Measurements from ENCODE around the gene SYCP2L. TPM values are rescaled to one million over a fixed set of nuclear protein-coding genes. Genes with fewer than 3 reads are reported as not detected.
A peak's percentile ranks its signal among the peaks of the same experiment; 100 is the strongest.

The SYCP2L gene
- total and polyA plus RNA-seq, 2 of the 8 experiments (the other 6 are each of a cell fraction or from before 2014, with no cell fraction given): 1.7 to 4.2 TPM

- Histone ChIP-seq H3K79me1 (ENCODE audit: low read depth, low read length) (no peaks in the 10 kb centered on the region), H4K8ac (ENCODE audit: extremely low read depth, insufficient read depth, low read length) (no peak overlapping the region), H3K36me3 (ENCODE audit: control insufficient read depth in 2 of 4, insufficient read depth in 4 of 4, low read length in 3 of 4) (no peaks in the 10 kb centered on the region), H3K23me2 (ENCODE audit: low read depth, low read length) (no peaks in the 10 kb centered on the region), H2BK120ac (replicated peaks; ENCODE audit: low read depth, low read length) (no peak overlapping the region), H3K23ac (ENCODE audit: insufficient read length) (no peak overlapping the region), H3K9me3 (ENCODE audit: insufficient read depth in 2 of 2, low read depth in 1 of 2, low read length in 1 of 2) (no peaks in the 10 kb centered on the region), H3K4me3 (ENCODE audit: extremely low read depth in 1 of 4, insufficient read depth in 2 of 4, low read depth in 3 of 4, low read length in 4 of 4) (no peak overlapping the region), H3K18ac (ENCODE audit: extremely low read depth, low read length) (no peak overlapping the region), H2AFZ (ENCODE audit: low read length) (no peak overlapping the region), H3K4ac (replicated peaks; ENCODE audit: insufficient read length, low read depth, low read length) (no peak overlapping the region), H4K91ac (replicated peaks; ENCODE audit: insufficient read length, low read length) (no peak overlapping the region), H3K9ac (replicated peaks in 1 of 4; ENCODE audit: extremely low read depth in 1 of 4, low read depth in 3 of 4, low read length in 3 of 4) (no peak overlapping the region), H3K4me1 (replicated peaks in 1 of 4; ENCODE audit: control insufficient read depth in 3 of 4, insufficient read depth in 4 of 4, low read length in 3 of 4) (peaks cover 0 to 4% (median 0%) of the 10 kb centered on the region in 4 experiments; a peak in 1 of 7 replicates), H3K14ac (ENCODE audit: insufficient read length) (no peak overlapping the region), H4K5ac (ENCODE audit: insufficient read length, low read depth, low read length) (no peak overlapping the region), H4K20me1 (replicated peaks in 1 of 2; ENCODE audit: control insufficient read depth in 1 of 2, insufficient read depth in 2 of 2, low read length in 2 of 2) (peaks cover 0 to 3% of the 10 kb centered on the region in 2 experiments), H3K27ac (ENCODE audit: low read depth, low read length) (no peak overlapping the region), H2BK12ac (ENCODE audit: low read depth, low read length) (no peak overlapping the region), H3K27me3 (replicated peaks in 1 of 4; ENCODE audit: control insufficient read depth in 3 of 4, extremely low read depth in 1 of 4, insufficient read depth in 3 of 4, low read length in 3 of 4) (peaks cover 21 to 59% (median 43%) of the 10 kb centered on the region in 4 experiments; a peak in 6 of 7 replicates), H2BK15ac (ENCODE audit: low read length) (no peak overlapping the region), H2BK5ac (ENCODE audit: low read depth, low read length) (no peak overlapping the region), H2AK5ac (ENCODE audit: low read depth, low read length) (no peak overlapping the region), H3K4me2 (ENCODE audit: insufficient read depth in 1 of 2, low read depth in 2 of 2, low read length in 2 of 2) (no peak overlapping the region), H3K79me2 (ENCODE audit: control insufficient read depth in 1 of 2, insufficient read depth in 2 of 2, low read length in 2 of 2) (no peaks in the 10 kb centered on the region), H2BK20ac (ENCODE audit: low read length) (no peak overlapping the region), H3K56ac (replicated peaks; ENCODE audit: insufficient read length, low read depth, low read length) (no peak overlapping the region)
- TF ChIP-seq YY1 (IDR thresholded peaks at IDR 0.05; ENCODE audit: low read depth, low read length) (no peak), RAD21 (IDR thresholded peaks at IDR 0.05 in 1 of 2, conservative IDR thresholded peaks at IDR 0.05 in 1 of 2; ENCODE audit: low read depth in 2 of 2, low read length in 2 of 2) (0 out of 4 replicates have a peak, but pooled peaks have one; percentile 5 to 11)
- no peak for DNase-seq (ENCODE audit: low read depth in 1 of 2, low spot score in 2 of 2)
- ChIA-PET POLR2A (ENCODE audit: partially characterized antibody) (interaction anchor here (0.9 kb wide), 1 partner anchor 64 kb away, joined by 4 read pairs; no protein-coding TSS in a partner anchor), CTCF (ENCODE audit: partially characterized antibody) (interaction anchor here (1.0 to 1.5 kb wide), 10 partner anchors 9 to 129 kb away, joined by 3 to 6 read pairs (median 4); no protein-coding TSS in a partner anchor)
- WGBS, 2 experiments (ENCODE audit: extremely low coverage in 1 of 2, insufficient coverage in 1 of 2, insufficient read length in 1 of 2, insufficient replicate concordance in 2 of 2, low coverage in 1 of 2, low lambda C conversion rate in 2 of 2, missing lambda C conversion rate in 1 of 2): 70% methylated on average over 3 of the region's 3 CpGs; no CpG with 5 or more reads in 1 of the 2 experiments
- FAIRE-seq: no peak
Measured at GRCh38 chr6:10961837-10962236, 75.0 kb downstream of the SYCP2L start.
